Stomach (tissue), 4 donors: ENCODE results near the gene PEAK1.

ENCODE experiments used
- CTCF ChIP-seq, 7 experiments: fragments of 450-650 bp in 4 of 7; fragments of 200-600 bp in 3 of 7; sonication (generic) in 3 of 7; IDR thresholded peaks; one replicate each; pipeline ENCODE4 v1.5.1; 2016 to 2019; ENCODE audit warnings: antibody characterized with exemption in 7 of 7, control low read depth in 2 of 7, mild to moderate bottlenecking in 1 of 7
- EP300 ChIP-seq: sonication (generic); formaldehyde crosslinking; IDR thresholded peaks from one replicate; pipeline ENCODE4 v1.6.1; 2017; ENCODE audit warnings: antibody characterized with exemption
- POLR2A ChIP-seq, 4 donors: fragments of 450-650 bp; IDR thresholded peaks; one replicate each; pipeline ENCODE4 v1.6.1; 2016; ENCODE audit warnings: antibody characterized with exemption in 4 of 4, control low read depth in 2 of 4, mild to moderate bottlenecking in 1 of 4, moderate library complexity in 1 of 4
- POLR2AphosphoS5 ChIP-seq, 3 donors: sonication (generic); formaldehyde crosslinking; IDR thresholded peaks; one replicate each; pipeline ENCODE4 v1.6.1; 2016; ENCODE audit warnings: antibody characterized with exemption in 3 of 3

GRCh38 chr15:77058468-77058867 lies 361.4 kb downstream of the PEAK1 start:
- TF ChIP-seq CTCF (IDR thresholded peaks at IDR 0.05) (no peak), POLR2A (IDR thresholded peaks at IDR 0.05) (no peak), POLR2AphosphoS5 (IDR thresholded peaks at IDR 0.05) (no peak), EP300 (no peak)
